NCI-H2227 treated with DMSO at 0.1 percent for 48 hours (cell line): ENCODE data around the gene ARPC1A.
"Not testable (repeated sequence)": the region's sequence is repeated elsewhere in the genome, so short reads cannot be mapped to it uniquely, and the experiment has no call there.

ENCODE experiments used
- DNase-seq: peaks from one replicate; lab custom pipeline; 2025; lab: John Stamatoyannopoulos, UW

Gene ARPC1A

DNA sequence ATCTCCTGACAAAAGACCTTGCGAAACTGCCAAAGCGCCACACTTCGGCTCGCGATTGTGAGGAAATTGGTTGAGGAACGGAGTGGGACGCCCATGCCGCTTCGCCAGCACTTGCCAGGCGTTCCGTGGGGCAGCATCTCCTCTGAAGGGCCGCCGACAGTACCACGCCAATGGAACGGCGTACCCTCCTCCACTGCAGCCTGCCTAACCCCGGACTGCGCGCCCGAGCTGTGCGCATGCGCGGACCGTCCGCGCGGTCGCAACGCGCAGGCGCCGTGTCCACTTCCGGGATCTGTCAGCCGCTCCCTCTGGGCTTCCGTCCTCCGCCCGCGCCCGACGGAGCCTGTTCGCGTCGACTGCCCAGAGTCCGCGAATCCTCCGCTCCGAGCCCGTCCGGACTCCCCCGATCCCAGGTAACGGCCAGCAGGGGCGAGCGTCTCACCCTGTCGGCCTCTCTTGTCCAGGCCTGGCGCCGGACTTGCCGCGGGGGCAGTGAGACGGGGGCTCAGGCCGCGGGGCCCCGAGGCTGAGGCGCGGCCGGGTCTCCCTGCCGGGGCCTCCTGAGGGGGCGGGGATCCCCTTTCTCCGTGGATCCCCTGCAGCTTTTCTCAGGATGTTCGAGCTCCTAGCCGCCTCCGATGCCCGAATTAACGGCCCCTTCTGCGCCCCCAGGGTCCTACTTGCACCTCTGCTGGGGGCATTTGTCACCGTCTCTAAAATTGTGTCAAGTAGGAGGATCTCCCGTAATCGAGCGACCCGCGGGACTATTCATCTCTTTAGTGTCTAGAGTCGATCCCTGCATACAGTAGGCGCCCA, at the start of gene ARPC1A:
Gene ARPC1A (plus strand): TSS at position 307 of the 816 bp plus-strand sequence. CDS start 7,456 bp downstream, outside the sequence.
- DNase-seq, result peak; percentile 94

DNA sequence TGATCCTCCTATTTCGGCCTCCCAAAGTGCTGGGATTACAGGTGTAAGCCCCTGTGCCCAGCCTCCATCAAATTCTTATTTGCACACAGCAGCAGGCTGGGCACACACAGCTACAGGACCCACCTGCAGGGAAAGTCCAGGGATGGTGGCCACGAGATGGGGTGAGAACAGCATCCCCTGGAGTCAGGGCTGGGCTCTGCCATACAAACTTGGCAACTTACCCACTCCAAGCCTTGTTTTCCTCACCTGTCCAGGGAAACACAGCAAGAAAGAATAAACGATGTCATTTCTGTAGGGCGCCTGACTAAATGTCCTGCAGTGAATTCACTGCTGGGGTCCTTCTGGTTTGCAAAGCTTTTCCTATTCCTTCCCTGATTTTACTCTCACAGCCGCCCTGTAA, 47.5 kb upstream of the ARPC1A start:
- no peak for DNase-seq

DNA sequence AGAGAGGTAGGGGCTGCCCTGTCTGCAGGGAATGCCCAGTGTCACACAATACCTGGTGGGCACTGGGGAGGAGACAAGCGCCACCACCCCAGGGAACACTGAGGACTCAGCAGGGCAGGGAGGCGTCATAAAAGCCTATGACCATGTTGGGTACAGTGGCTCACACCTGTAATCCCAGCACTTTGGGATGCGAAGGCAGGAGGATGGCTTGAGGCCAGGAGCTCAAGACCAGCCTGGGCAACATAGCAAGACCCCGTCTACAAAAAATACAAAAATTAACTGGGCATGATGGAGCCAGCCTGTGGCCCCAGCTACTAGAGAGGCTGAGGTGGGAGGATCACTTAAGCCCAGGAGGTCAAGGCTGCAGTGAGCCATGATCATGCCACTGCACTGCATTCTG, 41.5 kb upstream of the ARPC1A start:
- not testable (repeated sequence) for DNase-seq

DNA sequence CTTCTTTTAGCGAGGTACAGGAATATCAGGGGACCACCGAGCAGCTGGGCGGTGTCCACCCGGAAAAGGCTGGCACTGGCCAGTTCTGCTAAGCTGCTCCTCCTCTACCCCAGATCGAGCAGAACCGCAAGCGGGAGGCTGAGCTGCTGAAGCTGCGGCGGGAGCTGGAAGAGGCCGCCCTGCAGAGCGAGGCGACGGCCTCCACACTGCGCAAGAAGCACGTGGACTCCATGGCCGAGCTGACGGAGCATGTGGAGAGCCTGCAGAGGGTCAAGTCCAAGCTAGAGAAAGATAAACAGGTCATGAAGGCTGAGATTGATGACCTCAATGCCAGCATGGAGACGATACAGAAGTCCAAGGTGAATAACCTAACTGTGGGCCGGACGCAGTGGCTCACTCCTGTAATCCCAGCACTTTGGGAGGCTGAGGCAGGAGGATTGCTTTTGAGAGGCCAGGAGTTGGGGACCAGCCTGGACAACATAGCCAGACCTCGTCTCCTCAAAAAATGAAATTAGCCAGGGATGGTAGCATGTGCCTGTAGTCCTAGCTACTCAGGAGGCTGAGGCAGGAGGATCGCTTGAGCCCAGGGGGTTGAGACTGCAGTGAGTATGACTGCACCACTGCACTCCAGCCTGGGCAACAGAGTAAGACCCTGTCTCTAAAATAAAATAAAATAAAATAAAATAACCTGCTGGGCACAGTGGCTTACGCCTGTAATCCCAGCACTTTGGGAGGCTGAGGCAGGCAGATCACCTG, 37.7 kb upstream of the ARPC1A start:
- DNase-seq, result no peak

DNA sequence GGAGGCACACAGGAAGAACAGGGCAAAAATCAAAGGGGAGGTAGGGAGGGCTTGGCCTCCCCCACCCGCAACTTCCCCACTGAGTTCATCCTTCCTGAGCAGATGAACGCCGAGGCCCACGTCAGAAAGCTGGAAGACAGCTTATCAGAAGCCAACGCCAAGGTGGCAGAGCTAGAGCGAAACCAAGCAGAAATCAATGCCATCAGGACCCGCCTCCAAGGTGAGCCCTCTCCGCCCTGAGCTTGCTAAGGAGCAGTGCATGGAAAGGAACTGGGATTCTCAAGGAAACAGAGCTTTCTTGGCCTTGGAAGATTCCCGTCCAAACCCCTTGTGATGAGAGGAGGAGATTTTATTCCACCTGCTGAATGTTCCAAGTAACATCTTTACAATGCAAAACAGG, 36.5 kb upstream of the ARPC1A start:
- DNase-seq, result no peak

DNA sequence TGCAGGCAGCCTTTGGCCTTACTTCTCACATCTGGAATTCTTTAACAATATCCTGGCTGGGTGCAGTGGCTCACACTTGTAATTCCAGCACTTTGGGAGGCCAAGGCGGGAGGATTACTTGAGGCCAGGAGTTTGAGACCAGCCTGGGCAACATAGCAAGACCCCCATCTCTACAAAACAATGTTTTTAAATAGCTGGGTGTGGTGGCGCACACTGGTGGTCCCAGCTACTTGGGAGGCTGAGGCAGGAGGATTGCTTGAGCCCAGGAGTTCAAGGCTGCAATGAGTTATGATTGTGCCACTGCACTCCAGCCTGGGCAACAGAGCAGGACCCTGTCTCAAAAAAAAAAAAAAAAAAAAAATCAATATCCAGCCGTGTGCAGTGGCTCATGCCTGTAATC, 35.5 kb upstream of the ARPC1A start:
- DNase-seq, result not testable (repeated sequence)

DNA sequence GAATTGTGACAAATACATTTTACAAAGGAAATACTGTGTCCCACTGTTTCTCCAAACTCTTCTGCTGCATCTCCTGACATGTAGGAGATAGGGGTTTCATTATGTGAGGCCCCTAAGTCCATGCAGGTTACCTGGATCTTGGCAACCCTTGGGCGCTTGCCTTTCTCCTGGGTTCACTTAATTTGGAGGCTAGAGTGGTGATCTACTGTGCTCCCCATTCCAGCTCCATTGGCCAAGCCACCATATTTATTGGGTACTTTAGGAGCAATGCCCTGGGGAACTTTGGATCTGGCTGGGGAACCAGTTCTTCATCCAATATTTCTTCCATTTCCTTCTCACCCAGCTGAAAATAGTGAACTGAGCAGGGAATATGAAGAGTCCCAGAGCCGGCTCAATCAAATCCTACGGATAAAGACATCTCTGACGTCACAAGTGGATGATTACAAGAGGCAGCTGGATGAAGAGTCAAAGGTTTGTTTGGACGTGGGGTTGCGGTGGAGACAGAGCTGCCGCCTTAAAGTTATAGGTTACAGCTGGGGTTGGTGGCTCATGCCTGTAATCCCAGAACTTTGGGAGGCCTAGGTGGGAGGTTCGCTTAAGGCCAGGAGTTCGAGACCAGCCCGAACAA, 34.6 kb upstream of the ARPC1A start:
- peak; percentile 64 for DNase-seq

DNA sequence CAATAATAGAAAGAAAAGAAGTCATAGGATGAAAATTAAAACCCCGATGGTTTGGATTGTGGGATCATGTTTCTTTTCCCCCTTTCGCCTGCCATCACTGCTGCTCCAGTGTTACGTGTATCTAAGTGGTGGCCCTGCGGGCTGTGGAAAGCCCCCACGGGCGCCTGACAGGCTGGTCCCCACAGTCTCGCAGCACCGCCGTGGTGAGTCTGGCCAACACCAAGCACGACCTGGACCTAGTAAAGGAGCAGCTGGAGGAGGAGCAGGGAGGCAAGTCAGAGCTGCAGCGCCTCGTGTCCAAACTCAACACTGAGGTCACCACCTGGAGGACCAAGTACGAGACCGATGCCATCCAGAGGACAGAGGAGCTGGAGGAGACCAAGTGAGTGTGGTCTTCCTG, 33.6 kb upstream of the ARPC1A start:
- no peak for DNase-seq

DNA sequence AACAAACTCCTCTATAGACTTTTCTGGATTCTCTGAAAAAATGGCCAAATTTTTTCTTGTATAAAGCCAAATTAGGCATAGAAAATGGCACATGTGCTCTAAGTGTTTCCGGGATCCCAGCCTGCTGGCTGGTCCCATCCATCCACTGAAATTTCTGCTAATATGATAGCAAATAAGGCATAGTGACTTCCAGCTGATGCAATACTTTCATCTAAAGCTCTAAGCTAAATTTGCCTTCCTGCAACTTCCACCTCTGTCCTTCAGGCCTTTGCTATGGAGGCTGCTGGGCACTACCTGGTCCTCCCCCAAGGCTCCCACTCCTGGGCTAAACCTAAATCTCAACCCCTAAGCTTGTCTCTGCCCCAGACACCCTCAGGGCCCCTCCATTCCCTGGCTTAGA, 32.5 kb upstream of the ARPC1A start:
- DNase-seq, result no peak

DNA sequence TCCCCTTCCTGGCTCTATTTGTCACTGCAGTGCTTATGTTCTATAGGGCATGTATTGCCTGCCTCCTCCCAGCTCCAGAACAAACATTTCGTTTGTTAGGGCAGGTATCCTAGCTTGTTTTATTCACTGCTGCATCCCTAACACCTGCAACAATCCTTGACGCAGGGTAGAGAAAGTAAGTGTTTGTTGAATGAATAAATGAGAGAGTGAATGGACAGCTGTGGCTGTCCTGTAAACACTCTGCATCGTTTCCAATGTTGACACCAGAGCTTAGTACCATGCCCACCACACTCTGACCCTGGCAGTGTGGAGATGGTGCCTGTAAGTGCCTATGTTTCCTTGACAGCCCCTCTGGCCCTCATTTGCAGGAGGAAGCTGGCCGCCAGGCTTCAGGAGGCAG, 32.0 kb upstream of the ARPC1A start:
- no peak for DNase-seq

DNA sequence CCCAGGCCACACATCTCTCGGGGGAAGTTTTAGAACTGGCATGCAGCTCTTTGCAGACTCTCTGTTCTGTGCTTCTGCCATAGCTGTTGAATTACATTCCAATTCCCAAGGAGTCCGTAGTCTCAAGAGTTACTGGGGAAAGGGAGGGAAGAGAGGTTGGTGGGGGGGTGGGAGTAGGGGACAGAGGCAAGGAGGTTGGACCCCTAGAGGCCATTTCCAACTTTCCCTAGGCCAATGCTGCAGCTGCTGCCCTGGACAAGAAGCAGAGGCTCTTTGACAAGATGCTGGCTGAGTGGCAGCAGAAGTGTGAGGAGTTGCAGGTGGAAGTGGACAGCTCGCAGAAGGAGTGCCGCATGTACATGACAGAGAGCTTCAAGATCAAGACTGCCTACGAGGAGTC, 29.2 kb upstream of the ARPC1A start:
- no peak for DNase-seq

DNA sequence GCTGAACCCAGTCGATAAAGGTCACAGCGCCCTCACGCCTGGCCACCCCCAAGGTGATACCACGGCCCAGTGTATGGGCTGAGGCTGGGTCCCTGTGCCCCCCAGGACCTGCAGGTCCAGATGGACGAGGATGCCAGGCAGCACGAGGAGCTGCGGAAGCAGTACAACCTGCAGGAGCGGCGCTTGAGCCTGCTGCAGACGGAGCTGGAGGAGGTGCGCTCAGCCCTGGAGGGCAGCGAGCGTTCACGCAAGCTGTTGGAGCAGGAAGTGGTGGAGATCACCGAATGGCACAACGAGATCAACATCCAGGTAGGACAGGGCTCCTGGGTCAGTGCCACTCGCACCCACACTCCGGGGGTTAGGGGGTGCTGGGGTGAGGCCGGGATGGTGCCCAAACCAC, 24.2 kb upstream of the ARPC1A start:
- no peak for DNase-seq

DNA sequence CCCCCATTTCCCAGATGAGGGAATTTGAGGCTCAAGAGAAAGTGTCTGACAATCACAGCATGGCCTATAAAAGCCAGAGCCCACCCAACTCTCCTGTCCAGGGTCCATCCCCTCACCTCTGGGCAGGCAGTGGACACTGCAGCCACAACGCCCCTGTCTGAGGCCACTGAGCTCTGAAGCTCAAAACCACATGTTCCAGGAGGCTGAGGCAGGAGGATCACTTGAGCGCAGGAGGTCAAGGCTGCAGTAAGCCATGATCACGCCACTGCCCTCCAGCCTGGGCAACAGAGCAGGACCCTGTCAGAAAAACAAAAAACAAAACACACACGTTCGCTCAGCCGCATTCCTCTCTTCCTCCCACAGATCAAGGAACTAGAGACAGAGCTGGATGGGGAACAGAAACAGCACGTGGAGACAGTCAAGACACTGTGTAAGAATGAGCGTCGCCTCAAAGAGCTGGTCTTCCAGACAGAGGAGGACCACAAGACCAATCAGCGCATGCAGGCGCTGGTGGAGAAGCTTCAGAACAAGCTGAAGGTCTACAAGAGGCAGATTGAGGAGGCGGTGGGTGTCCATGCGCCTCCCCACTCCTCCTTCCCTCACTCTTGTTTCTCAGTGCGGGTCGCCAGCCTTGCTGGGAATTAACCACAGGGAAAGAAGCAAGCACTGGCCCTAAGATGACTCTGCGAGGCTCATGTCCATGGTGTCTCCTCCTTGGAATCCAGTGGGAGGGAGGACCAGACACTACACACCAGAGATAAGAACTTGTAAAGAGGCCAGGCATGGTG, 20.0 kb upstream of the ARPC1A start:
- no peak for DNase-seq

DNA sequence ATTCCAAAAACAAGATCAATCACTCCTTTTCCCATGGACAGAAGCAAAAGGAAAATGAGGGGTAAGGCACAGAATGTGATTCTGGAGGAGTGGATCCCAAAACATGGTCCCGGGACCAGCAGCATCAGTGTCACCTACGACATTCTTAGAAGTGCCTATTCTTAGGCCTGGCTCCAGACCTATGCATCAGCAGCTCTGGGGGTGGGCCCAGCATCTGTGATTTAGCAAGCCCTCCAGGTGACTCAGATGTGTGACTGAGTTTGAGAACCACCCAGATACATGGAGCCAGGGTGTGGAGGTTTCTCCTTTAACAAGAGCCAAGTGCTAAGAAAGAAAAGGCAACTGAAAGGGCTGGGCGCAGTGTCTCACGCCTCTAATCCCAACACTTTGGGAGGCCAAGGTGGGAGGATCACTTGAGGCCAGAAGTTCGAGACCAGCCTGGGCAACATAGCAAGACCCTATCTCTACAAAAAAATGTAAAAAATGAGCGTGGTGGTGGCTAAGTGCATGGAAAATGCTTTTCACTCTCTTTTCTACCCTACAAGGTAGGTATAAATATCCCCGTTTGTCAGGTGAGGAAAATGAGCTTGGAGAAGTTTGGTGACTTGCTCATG, 17.1 kb upstream of the ARPC1A start:
- DNase-seq, result no peak

DNA sequence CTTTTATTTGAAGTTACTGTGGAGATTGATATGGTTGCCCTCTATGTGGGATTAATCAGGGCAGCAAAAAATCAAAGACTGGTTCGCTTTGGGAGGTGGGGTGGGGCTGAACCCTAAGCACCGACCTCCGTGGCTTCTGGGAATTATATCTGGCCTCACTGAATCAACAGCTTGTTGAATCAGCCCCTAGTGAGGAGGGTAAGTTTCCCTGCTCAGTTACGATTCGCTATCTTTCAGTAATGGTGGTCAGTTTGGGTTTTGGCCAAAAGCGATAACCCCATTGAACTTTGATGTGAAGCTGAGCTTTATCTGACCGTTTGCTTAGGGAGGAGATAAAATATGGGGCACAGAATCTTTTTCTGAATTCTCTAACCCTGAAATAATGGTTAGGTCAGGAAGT, 16.6 kb upstream of the ARPC1A start:
- no peak for DNase-seq

DNA sequence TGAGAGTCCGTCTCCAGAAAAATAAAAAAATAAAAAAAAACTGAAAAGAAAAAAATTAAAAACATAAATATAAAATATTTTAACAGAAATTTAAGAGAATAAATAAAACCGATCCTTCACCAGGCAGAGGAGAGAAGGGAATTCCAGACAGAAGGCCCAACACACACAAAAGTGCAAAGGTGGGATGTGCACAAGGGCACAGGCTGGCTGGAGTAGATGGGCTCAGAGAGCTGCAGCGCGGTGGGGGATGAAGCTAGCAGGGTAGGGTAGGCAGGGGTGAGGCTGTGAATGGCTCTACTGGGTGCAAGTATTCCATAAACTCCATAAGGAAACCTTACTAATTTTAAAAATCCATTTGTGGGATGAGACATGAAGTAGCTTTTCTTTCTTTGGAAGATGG, 15.7 kb upstream of the ARPC1A start:
- DNase-seq, result no peak

DNA sequence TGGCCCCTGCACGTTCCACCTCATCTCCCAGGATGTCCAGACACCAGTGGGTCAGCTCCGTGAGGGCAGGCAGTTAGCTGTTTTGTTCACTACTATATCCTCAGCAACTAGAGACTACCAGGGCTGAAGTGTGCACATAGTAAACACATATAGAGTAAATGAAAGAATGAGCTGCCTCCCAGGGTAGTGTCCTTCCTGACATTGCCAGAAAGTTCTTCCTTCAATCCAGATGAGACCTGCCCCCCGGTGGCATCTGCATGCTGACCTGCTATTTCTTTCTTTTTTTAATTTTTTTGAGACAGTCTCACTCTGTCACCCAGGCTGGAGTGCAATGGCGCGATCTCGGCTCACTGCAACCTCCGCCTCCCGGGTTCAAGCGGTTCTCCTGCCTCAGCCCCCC, 14.0 kb upstream of the ARPC1A start:
- no peak for DNase-seq

DNA sequence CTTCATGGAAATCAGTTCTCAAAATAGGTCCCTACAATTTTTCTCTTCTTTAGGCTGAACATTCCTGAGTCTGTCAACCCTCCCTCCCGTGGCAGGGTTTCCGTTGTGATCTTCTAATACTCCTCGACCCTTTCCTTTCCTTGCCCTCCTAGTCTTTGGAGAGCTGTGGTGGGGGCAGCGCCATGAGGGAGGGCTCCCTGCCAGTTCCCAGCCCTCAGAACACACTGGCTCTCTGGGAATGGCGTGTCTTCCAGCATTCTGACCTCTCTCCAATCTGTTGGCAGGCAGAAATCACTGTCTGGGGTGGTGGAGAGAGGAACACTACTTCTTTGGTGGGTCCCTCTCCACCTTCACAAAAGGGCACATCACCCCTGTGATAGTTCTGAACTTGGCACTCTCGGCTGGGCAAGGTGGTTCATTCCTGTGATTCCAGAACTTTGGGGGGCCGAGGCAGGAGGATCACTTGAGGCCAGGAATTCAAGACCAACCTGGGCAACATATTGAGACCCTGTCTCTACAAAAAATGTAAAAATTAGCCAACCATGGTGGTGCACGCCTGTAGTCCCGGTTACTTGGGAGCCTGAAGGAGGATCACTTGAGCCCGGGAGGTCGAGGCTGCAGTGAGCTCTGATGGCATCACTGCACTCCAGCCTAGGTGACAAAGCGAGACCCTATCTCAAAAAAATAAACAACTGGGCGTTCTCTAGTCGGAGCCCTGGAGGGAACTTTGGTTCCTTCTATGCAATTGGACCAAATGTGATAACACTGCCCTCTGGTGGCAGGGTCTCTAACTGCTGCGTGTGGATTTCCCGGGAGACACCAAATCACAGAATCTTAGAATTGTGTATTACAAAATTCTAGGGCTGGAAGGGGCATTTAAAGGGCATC, 13.1 kb upstream of the ARPC1A start:
- peak; percentile 27 for DNase-seq

DNA sequence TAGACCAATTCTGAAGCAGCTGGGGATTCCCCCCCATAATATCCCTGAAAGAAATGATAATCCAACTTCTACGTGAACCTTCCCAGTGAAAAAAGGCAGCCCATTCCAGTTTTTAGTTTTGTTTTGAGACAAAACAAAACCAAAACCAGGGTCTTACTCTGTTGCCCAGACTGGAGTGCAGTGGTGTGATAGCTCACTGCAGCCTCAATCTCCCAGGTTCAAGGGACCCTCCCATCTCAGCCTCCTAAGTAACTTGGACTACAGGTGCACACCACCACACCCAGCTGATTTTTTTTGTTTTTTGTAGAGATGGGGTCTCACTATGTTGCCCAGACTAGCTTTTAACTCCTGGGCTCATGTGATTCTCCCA, 12.5 kb upstream of the ARPC1A start:
- DNase-seq, result no peak

DNA sequence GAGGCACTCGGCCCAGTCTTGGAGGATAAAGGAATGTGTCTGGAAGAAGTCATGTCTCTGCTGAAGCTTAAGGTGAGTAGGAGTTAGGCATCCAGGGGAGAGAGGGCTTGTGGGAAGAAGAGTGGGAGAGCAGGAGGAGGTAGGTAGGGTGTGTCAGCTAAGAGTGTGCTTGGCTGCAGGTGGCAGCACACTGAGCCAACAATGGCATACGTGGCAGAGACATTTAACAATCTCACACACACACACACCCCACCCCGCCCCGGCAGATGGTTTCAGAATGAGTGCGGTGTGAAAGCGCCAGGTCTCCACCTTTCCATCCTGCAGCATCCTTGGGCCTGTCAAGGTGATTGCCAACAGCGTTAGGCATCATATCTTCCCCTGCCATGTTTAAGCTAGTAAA, 11.2 kb upstream of the ARPC1A start:
- no peak for DNase-seq

DNA sequence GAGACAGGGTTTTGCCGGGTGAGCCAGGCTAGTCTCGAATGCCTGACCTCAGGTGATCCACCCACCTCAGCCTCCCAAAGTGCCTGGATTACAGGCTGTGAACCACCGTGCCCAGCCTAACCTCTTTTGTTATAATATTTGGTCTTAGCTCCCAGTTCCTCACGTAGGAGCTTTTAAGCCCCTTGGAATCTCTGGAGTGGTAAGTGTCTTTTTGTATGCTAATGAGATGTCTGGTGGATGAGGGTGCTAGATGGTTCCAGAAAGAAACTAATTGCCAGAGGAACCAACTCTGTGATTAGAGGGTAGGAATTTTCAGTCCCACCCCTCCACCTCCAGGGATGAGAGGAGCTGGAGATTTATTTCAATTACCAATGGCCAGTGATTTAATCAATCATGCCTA, 5.3 kb upstream of the ARPC1A start:
- DNase-seq, result no peak
